GM12878 (cell line): Measurements from ENCODE around the gene LPIN1. TPM values are rescaled to one million over a fixed set of nuclear protein-coding genes. Genes with fewer than 3 reads are reported as not detected.

ENCODE experiments used
- ATAC-seq: fragments of 200-7000 bp; cut with Tn5 transposase; 3 replicates; pipeline ENCODE4 v1.9.1; 2020; ENCODE audit warnings: mild to moderate bottlenecking, moderate library complexity
- BruUV-seq: library from RNA; stranded (reverse); fragments of 400-500 nt; replicated peaks from 2 replicates; lab custom pipeline; 2021; lab: Mats Ljungman, UMichigan
- CTCF ChIA-PET: fragments of 300-600 bp; sonication (Branson Sonifier 250); formaldehyde crosslinking; extraction: SDS; loops from one replicate; lab custom pipeline; 2021; ENCODE audit warnings: inconsistent platforms; lab: Yijun Ruan, JAX
- POLR2A ChIA-PET: fragments of 350-600 bp; formaldehyde crosslinking; extraction: SDS; loops from one replicate; lab custom pipeline; 2021; ENCODE audit warnings: inconsistent platforms; lab: Charles Lee
- RAD21 ChIA-PET: fragments of 300-600 bp; sonication (Branson Sonifier 250); formaldehyde crosslinking; loops from one replicate; lab custom pipeline; 2023; ENCODE audit warnings: antibody characterized with exemption; ENCODE audit not compliant: unreplicated experiment; lab: Charles Lee
- SMC1A ChIA-PET: fragments of 300-600 bp; sonication (Branson Sonifier 250); formaldehyde crosslinking; loops from one replicate; lab custom pipeline; 2023; ENCODE audit not compliant: unreplicated experiment, uncharacterized antibody; lab: Charles Lee
- DNase-seq: peaks from one replicate; pipeline ENCODE4 v3.0.0-alpha.2; 2011; ENCODE audit warnings: low read depth, low spot score
- FAIRE-seq: peaks from 3 replicates; lab custom pipeline; 2011; peaks lifted over from hg19 to GRCh38; lab: Jason Lieb, UNC
- H2AFZ ChIP-seq: 2 replicates; pipeline ENCODE4 v1.6.0; 2011; ENCODE audit warnings: low read depth, low read length, control low read depth; ENCODE audit not compliant: control insufficient read depth
- H3K27ac ChIP-seq: 2 replicates; pipeline ENCODE4 v1.5.1; 2011; ENCODE audit warnings: control low read depth; ENCODE audit not compliant: control insufficient read depth, insufficient read depth
- H3K27me3 ChIP-seq, 2 experiments: replicated peaks in 1 of 2; 2 replicates each; pipeline versions ENCODE4 v1.6.0 to v1.6.1; 2011; ENCODE audit warnings: low read length in 1 of 2; ENCODE audit not compliant: control insufficient read depth in 2 of 2, insufficient read depth in 2 of 2
- H3K36me3 ChIP-seq, 2 experiments: 2 replicates each; pipeline ENCODE4 v1.5.1; 2011; ENCODE audit warnings: low read length in 1 of 2; ENCODE audit not compliant: control insufficient read depth in 2 of 2, insufficient read depth in 2 of 2
- H3K4me1 ChIP-seq: 2 replicates; pipeline ENCODE4 v1.6.1; 2011; ENCODE audit warnings: mild to moderate bottlenecking, low read length, moderate library complexity, mixed read lengths; ENCODE audit not compliant: control insufficient read depth, insufficient read depth
- H3K4me2 ChIP-seq: 2 replicates; pipeline ENCODE4 v1.6.0; 2011; ENCODE audit warnings: control low read depth; ENCODE audit not compliant: control insufficient read depth, insufficient read depth
- H3K4me3 ChIP-seq: fragments of 200-600 bp; sonication (generic); 2 replicates; pipeline ENCODE4 v1.5.1; 2016
- H3K79me2 ChIP-seq: 2 replicates; pipeline ENCODE4 v1.6.0; 2011; ENCODE audit warnings: low read length; ENCODE audit not compliant: control insufficient read depth, insufficient read depth
- H3K9ac ChIP-seq: 2 replicates; pipeline ENCODE4 v1.8.0; 2011; ENCODE audit warnings: low read length, control low read depth, mixed read lengths; ENCODE audit not compliant: control insufficient read depth, insufficient read depth
- H3K9me3 ChIP-seq: replicated peaks from 3 replicates; pipeline ENCODE4 v1.5.1; 2011; ENCODE audit warnings: mild to moderate bottlenecking, low read length; ENCODE audit not compliant: control insufficient read depth, insufficient read depth
- H4K20me1 ChIP-seq: 2 replicates; pipeline ENCODE4 v1.6.0; 2011; ENCODE audit not compliant: control insufficient read depth, insufficient read depth
- BHLHE40 ChIP-seq, 2 experiments: fragments of 450-650 bp in 1 of 2; IDR thresholded peaks; 2 replicates each; pipeline ENCODE4 v1.6.1; 2011 to 2017; ENCODE audit warnings: low read depth in 2 of 2, borderline replicate concordance in 1 of 2, improper control_type of control experiment in 1 of 2, low read length in 1 of 2, mild to moderate bottlenecking in 1 of 2
- EZH2 ChIP-seq: IDR thresholded peaks from 2 replicates; pipeline ENCODE4 v1.6.1; 2012; ENCODE audit warnings: low read depth, mild to moderate bottlenecking, control low read depth, inconsistent platforms, low read length, borderline replicate concordance; ENCODE audit not compliant: control insufficient read depth
- POLR2AphosphoS2 ChIP-seq: IDR thresholded peaks from 2 replicates; pipeline ENCODE4 v1.6.1; 2011; ENCODE audit warnings: low read depth, mild to moderate bottlenecking, low read length, improper control_type of control experiment, moderate library complexity
- ZNF274 ChIP-seq: IDR thresholded peaks from one replicate; pipeline ENCODE4 v1.8.0; 2011; ENCODE audit not compliant: insufficient read length, insufficient read depth
- WGBS: methylation state at CpG from one replicate; pipeline ENCODE4 v1.1.6; 2016; ENCODE audit warnings: low lambda C conversion rate; ENCODE audit not compliant: insufficient replicate concordance, insufficient coverage; ENCODE audit errors: missing lambda C conversion rate; 5-methylcytosine and 5-hydroxymethylcytosine counted together
- in situ Hi-C: fragments of 300-500 bp; cut with MboI; formaldehyde crosslinking; loops from 9 replicates; pipeline ENCODE4 v1.14.3; 2018; ENCODE audit warnings: mixed read lengths
- intact Hi-C: fragments of 100-400 bp; cut with micrococcal nuclease; formaldehyde crosslinking; loops from one replicate; pipeline ENCODE4 v1.14.2; 2022; ENCODE audit not compliant: unreplicated experiment
- polyA plus RNA-seq, 11 experiments: library from polyadenylated mRNA; depleted of rRNA in 4 of 11; unstranded in 6 of 11; stranded (reverse) in 5 of 11; fragments of >200 nt; fragmentation: Nextera tagmentation in 4 of 11; fragmentation: Illumina TruSeq in 1 of 11; extraction: Ambion mirVana in 4 of 11; extraction: Trizol in 1 of 11; gene quantifications; 1 replicate in 1 of 11; 2 replicates in 10 of 11; pipeline versions ENCODE4 v1.2.1 to v1.2.3, GENCODE V29; 2011 to 2016; ENCODE audit warnings: inconsistent platforms in 2 of 11, missing spikeins in 2 of 11, low read depth in 1 of 11
- total RNA-seq, 4 experiments: library from RNA; depleted of rRNA in 3 of 4; stranded (reverse); fragments of >200 nt in 3 of 4; fragmentation: Illumina TruSeq in 1 of 4; extraction: Trizol in 1 of 4; gene quantifications; 2 replicates each; pipeline versions ENCODE4 v1.2.1 to v1.2.3, GENCODE V29; 2013 to 2021
- TF ChIP-seq, protein P1 (sequence below): fragments of 450-650 bp; IDR thresholded peaks from 2 replicates; pipeline ENCODE4 v1.6.1; 2017; ENCODE audit warnings: antibody characterized with exemption, mild to moderate bottlenecking, moderate library complexity

LPIN1 gene
- total and polyA plus RNA-seq, 10 of the 15 experiments (the other 5 are each of a cell fraction or from before 2014, with no cell fraction given), result 18.8 to 82.5 (median 50.3) TPM

- TF ChIP-seq ZNF274 (no peak), EZH2 (no peak), POLR2AphosphoS2 (no peak), BHLHE40 (IDR thresholded peaks at IDR 0.05; ENCODE audit: borderline replicate concordance in 1 of 2, low read depth in 2 of 2, low read length in 1 of 2) (peak in 1 of 2 experiments; percentile 28; a peak in 1 of 4 replicates)
- TF ChIP-seq, protein P1, sequence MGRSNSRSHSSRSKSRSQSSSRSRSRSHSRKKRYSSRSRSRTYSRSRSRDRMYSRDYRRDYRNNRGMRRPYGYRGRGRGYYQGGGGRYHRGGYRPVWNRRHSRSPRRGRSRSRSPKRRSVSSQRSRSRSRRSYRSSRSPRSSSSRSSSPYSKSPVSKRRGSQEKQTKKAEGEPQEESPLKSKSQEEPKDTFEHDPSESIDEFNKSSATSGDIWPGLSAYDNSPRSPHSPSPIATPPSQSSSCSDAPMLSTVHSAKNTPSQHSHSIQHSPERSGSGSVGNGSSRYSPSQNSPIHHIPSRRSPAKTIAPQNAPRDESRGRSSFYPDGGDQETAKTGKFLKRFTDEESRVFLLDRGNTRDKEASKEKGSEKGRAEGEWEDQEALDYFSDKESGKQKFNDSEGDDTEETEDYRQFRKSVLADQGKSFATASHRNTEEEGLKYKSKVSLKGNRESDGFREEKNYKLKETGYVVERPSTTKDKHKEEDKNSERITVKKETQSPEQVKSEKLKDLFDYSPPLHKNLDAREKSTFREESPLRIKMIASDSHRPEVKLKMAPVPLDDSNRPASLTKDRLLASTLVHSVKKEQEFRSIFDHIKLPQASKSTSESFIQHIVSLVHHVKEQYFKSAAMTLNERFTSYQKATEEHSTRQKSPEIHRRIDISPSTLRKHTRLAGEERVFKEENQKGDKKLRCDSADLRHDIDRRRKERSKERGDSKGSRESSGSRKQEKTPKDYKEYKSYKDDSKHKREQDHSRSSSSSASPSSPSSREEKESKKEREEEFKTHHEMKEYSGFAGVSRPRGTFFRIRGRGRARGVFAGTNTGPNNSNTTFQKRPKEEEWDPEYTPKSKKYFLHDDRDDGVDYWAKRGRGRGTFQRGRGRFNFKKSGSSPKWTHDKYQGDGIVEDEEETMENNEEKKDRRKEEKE, result no peak
- no peak for FAIRE-seq
- POLR2A ChIA-PET, result interaction anchor here (0.7 to 1.6 kb wide), 4 partner anchors 85 to 220 kb away, joined by 3 to 5 read pairs (median 4); no protein-coding TSS in a partner anchor
- SMC1A ChIA-PET, result interaction anchor here (0.6 to 5.9 kb wide), 30 partner anchors 19 to 1178 kb away, joined by 3 to 48 read pairs (median 4); partner anchors contain the start of gene TRIB2
- peak; percentile 1; the same call in 1 of the 3 replicates for ATAC-seq
- no peaks in the 10 kb centered on the region for H3K79me2 ChIP-seq
- H2AFZ ChIP-seq, result no peak overlapping the region
- H3K27me3 ChIP-seq, result no peaks in the 10 kb centered on the region
- CTCF ChIA-PET, result interaction anchor here (0.6 to 6.7 kb wide), 36 partner anchors 32 to 1179 kb away, joined by 3 to 65 read pairs (median 4); partner anchors contain the start of gene TRIB2
- 19% methylated on average over 3 of the region's 3 CpGs for WGBS
- DNase-seq, result no peak
- H3K9me3 ChIP-seq, result no peaks in the 10 kb centered on the region; the same call in 1 of the 3 replicates
- in situ Hi-C loops (loop anchor here (5.0 to 25.0 kb wide), 3 partner anchors 458 to 1178 kb away; no protein-coding TSS in a partner anchor), intact Hi-C loops (loop anchor here (1.0 to 5.0 kb wide), 4 partner anchors 203 to 1178 kb away; no protein-coding TSS in a partner anchor)
- no TSS peak for BruUV-seq
- peak overlapping the region; percentile 96 for H3K4me2 ChIP-seq
- H3K36me3 ChIP-seq, result peaks cover 0 to 15% of the 10 kb centered on the region in 2 experiments; a peak in 3 of 4 replicates
- H3K4me3 ChIP-seq, result no peak overlapping the region; the same call in 1 of the 2 replicates
- H3K9ac ChIP-seq, result no peak overlapping the region; the same call in 1 of the 2 replicates
- H3K27ac ChIP-seq, result peak overlapping the region; percentile 78; the same call in 1 of the 2 replicates
- no peaks in the 10 kb centered on the region for H4K20me1 ChIP-seq
- peaks cover 27% of the 10 kb centered on the region for H3K4me1 ChIP-seq
- RAD21 ChIA-PET, result interaction anchor here (0.6 to 5.0 kb wide), 22 partner anchors 9 to 1178 kb away, joined by 3 to 48 read pairs (median 4); partner anchors contain the start of gene TRIB2
These were observed 82.5 kb downstream of the LPIN1 start for GRCh38 chr2:11828933-11829323.
